WTC11 (cell line): ENCODE results near the gene UGCG. TPM values are rescaled to one million over a fixed set of nuclear protein-coding genes. Genes with fewer than 3 reads are reported as not detected.

Source experiments
- ATAC-seq: fragments of 200-7000 bp; cut with Tn5 transposase; 2 replicates; pipeline ENCODE4 v1.10.0; 2021; ENCODE audit warnings: mild to moderate bottlenecking, moderate library complexity
- CTCF ChIA-PET: fragments of 300-600 bp; sonication (Branson Sonifier 250); formaldehyde crosslinking; loops from one replicate; lab custom pipeline; 2021; ENCODE audit warnings: antibody characterized with exemption; lab: Charles Lee
- POLR2A ChIA-PET: fragments of 350-600 bp; sonication (Branson Sonifier 250); formaldehyde crosslinking; loops from one replicate; lab custom pipeline; 2021; ENCODE audit warnings: antibody characterized with exemption; lab: Charles Lee
- DNase-seq: peaks from one replicate; pipeline ENCODE4 v3.0.0; 2021; ENCODE audit warnings: low spot score
- H3K27ac Mint-ChIP-seq: 2 replicates; pipeline ENCODE4 v1.8.0; 2021; ENCODE audit warnings: mixed read lengths
- H3K27me3 Mint-ChIP-seq: 2 replicates; pipeline ENCODE4 v1.8.0; 2021; ENCODE audit warnings: low read depth, mild to moderate bottlenecking, moderate library complexity, mixed read lengths
- H3K36me3 Mint-ChIP-seq: 2 replicates; pipeline ENCODE4 v1.8.0; 2021; ENCODE audit warnings: mixed read lengths
- H3K4me1 Mint-ChIP-seq: 2 replicates; pipeline ENCODE4 v1.8.0; 2022; ENCODE audit warnings: mixed read lengths
- H3K4me3 Mint-ChIP-seq: 2 replicates; pipeline ENCODE4 v1.8.0; 2021; ENCODE audit warnings: mild to moderate bottlenecking, moderate library complexity, mixed read lengths
- H3K9me3 Mint-ChIP-seq: 2 replicates; pipeline ENCODE4 v1.8.0; 2021; ENCODE audit warnings: mixed read lengths
- AFF4 ChIP-seq: sonication (generic); formaldehyde crosslinking; IDR thresholded peaks from 2 replicates; pipeline ENCODE4 v1.8.1; 2023; ENCODE audit warnings: mild to moderate bottlenecking, missing genetic modification reagents, borderline replicate concordance
- ATF2 ChIP-seq: sonication (generic); formaldehyde crosslinking; IDR thresholded peaks from 2 replicates; pipeline ENCODE4 v1.8.1; 2022; ENCODE audit warnings: low read depth, missing genetic modification reagents, borderline replicate concordance
- CBFB ChIP-seq: sonication (generic); formaldehyde crosslinking; IDR thresholded peaks from 2 replicates; pipeline ENCODE4 v1.8.1; 2022; ENCODE audit warnings: mild to moderate bottlenecking, low read depth, missing genetic modification reagents
- ELF4 ChIP-seq: sonication (generic); formaldehyde crosslinking; IDR thresholded peaks from 2 replicates; pipeline ENCODE4 v1.8.1; 2022; ENCODE audit warnings: low read depth, mild to moderate bottlenecking, moderate library complexity, missing genetic modification reagents
- EMX1 ChIP-seq: fragments of 250-450 bp; sonication (Bioruptor Pico); IDR thresholded peaks from 2 replicates; pipeline ENCODE4 v1.8.0; 2021; ENCODE audit warnings: mild to moderate bottlenecking
- ERG ChIP-seq: fragments of 250-450 bp; sonication (Bioruptor Pico); IDR thresholded peaks from 2 replicates; pipeline ENCODE4 v1.8.0; 2021; ENCODE audit warnings: mild to moderate bottlenecking
- FOXJ3 ChIP-seq: sonication (generic); formaldehyde crosslinking; IDR thresholded peaks from 2 replicates; pipeline ENCODE4 v1.9.0; 2021; ENCODE audit warnings: missing genetic modification reagents, mild to moderate bottlenecking, borderline replicate concordance
- FOXP1 ChIP-seq: sonication (generic); formaldehyde crosslinking; IDR thresholded peaks from 2 replicates; pipeline ENCODE4 v1.8.0; 2022; ENCODE audit warnings: missing genetic modification reagents, mild to moderate bottlenecking, moderate library complexity, borderline replicate concordance
- GTF2I ChIP-seq: fragments of 250-450 bp; sonication (Bioruptor Pico); conservative IDR thresholded peaks from 2 replicates; pipeline ENCODE4 v1.4.0; 2021; ENCODE audit warnings: mild to moderate bottlenecking
- IRF1 ChIP-seq: sonication (generic); formaldehyde crosslinking; IDR thresholded peaks from 2 replicates; pipeline ENCODE4 v1.8.0; 2023; ENCODE audit warnings: missing genetic modification reagents
- JAZF1 ChIP-seq: fragments of 250-450 bp; sonication (Bioruptor Pico); IDR thresholded peaks from 2 replicates; pipeline ENCODE4 v1.9.0; 2021; ENCODE audit warnings: moderate library complexity, mild to moderate bottlenecking, inconsistent platforms
- JUN ChIP-seq: sonication (generic); formaldehyde crosslinking; IDR thresholded peaks from 2 replicates; pipeline ENCODE4 v1.8.0; 2023; ENCODE audit warnings: mild to moderate bottlenecking, missing genetic modification reagents
- KAT7 ChIP-seq: sonication (generic); formaldehyde crosslinking; IDR thresholded peaks from 2 replicates; pipeline ENCODE4 v1.8.1; 2023; ENCODE audit warnings: missing genetic modification reagents, mild to moderate bottlenecking, borderline replicate concordance
- MXD4 ChIP-seq: fragments of 250-450 bp; sonication (Bioruptor Pico); IDR thresholded peaks from 2 replicates; pipeline ENCODE4 v1.8.0; 2021; ENCODE audit warnings: mild to moderate bottlenecking, moderate library complexity, borderline replicate concordance
- MYBL2 ChIP-seq: sonication (generic); formaldehyde crosslinking; IDR thresholded peaks from 2 replicates; pipeline ENCODE4 v1.8.1; 2023; ENCODE audit warnings: mild to moderate bottlenecking, moderate library complexity, missing genetic modification reagents
- NFATC4 ChIP-seq: fragments of 250-450 bp; sonication (Bioruptor Pico); IDR thresholded peaks from 2 replicates; pipeline ENCODE4 v1.9.0; 2021; ENCODE audit warnings: mild to moderate bottlenecking
- NFYB ChIP-seq: sonication (generic); formaldehyde crosslinking; conservative IDR thresholded peaks from 2 replicates; pipeline ENCODE4 v1.8.0; 2022; ENCODE audit warnings: low read depth, missing genetic modification reagents
- NR1H2 ChIP-seq: sonication (generic); formaldehyde crosslinking; IDR thresholded peaks from 2 replicates; pipeline ENCODE4 v1.9.0; 2021; ENCODE audit warnings: mild to moderate bottlenecking, moderate library complexity, missing genetic modification reagents
- NR3C1 ChIP-seq: sonication (generic); formaldehyde crosslinking; conservative IDR thresholded peaks from 2 replicates; pipeline ENCODE4 v1.8.1; 2023; ENCODE audit warnings: low read depth, mild to moderate bottlenecking, missing genetic modification reagents
- SOX15 ChIP-seq: fragments of 250-450 bp; sonication (Bioruptor Pico); IDR thresholded peaks from 2 replicates; pipeline ENCODE4 v1.9.0; 2021; ENCODE audit warnings: mild to moderate bottlenecking
- SP1 ChIP-seq: sonication (generic); formaldehyde crosslinking; conservative IDR thresholded peaks from 2 replicates; pipeline ENCODE4 v1.8.1; 2022; ENCODE audit warnings: missing genetic modification reagents
- TEAD4 ChIP-seq: sonication (generic); formaldehyde crosslinking; IDR thresholded peaks from 2 replicates; pipeline ENCODE4 v1.8.0; 2022; ENCODE audit warnings: mild to moderate bottlenecking, missing genetic modification reagents
- ZBTB21 ChIP-seq: sonication (generic); formaldehyde crosslinking; IDR thresholded peaks from 2 replicates; pipeline ENCODE4 v1.8.1; 2023; ENCODE audit warnings: mild to moderate bottlenecking, missing genetic modification reagents, borderline replicate concordance
- ZNF121 ChIP-seq: sonication (generic); formaldehyde crosslinking; IDR thresholded peaks from 2 replicates; pipeline ENCODE4 v1.8.0; 2023; ENCODE audit warnings: missing genetic modification reagents
- ZNF138 ChIP-seq: sonication (generic); formaldehyde crosslinking; conservative IDR thresholded peaks from 2 replicates; pipeline ENCODE4 v1.8.1; 2022; ENCODE audit warnings: mild to moderate bottlenecking, moderate library complexity, missing genetic modification reagents
- ZNF219 ChIP-seq: sonication (generic); formaldehyde crosslinking; IDR thresholded peaks from 2 replicates; pipeline ENCODE4 v1.8.0; 2023; ENCODE audit warnings: missing genetic modification reagents, mild to moderate bottlenecking, borderline replicate concordance
- ZNF232 ChIP-seq: sonication (generic); formaldehyde crosslinking; IDR thresholded peaks from 2 replicates; pipeline ENCODE4 v1.8.0; 2022; ENCODE audit warnings: mild to moderate bottlenecking, missing genetic modification reagents
- ZNF416 ChIP-seq: fragments of 250-450 bp; sonication (Bioruptor Pico); IDR thresholded peaks from 2 replicates; pipeline ENCODE4 v1.9.0; 2021; ENCODE audit warnings: mild to moderate bottlenecking, inconsistent platforms
- total RNA-seq: library from RNA; stranded (reverse); gene quantifications from 3 replicates; pipeline ENCODE4 v1.2.3, GENCODE V29; 2021
- TF ChIP-seq, protein P1 (sequence below): sonication (generic); formaldehyde crosslinking; IDR thresholded peaks from 2 replicates; pipeline ENCODE4 v1.8.0; 2022; ENCODE audit warnings: mild to moderate bottlenecking, missing genetic modification reagents
- TF ChIP-seq, protein P2 (sequence below): fragments of 200-600 bp; IDR thresholded peaks from 2 replicates; pipeline ENCODE4 v1.8.0; 2022; ENCODE audit warnings: antibody characterized with exemption

The UGCG gene
- total RNA-seq, 1 experiment from 2014 or later = 37.5 TPM

DNA sequence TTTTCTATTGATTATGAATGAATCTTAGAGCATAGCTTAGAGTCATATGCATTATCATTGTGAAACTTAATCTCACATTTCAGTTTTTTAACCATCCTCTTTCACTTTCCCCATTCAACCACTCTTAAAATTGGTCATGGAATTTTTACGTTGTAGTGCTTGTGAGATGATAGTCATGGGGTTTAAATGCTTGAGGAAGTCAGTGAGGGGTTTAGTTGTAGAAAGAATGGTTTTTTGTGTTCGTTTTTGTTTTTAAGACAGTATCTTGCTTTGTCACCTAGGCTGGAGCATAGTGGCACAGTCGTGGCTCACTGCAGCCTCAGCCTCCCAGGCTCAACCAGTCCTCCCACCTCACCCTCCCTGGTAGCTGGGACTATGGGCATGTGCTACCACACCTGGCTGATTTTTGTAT lies 19.6 kb downstream of the UGCG start:
- Mint-ChIP-seq H3K27me3 (no peaks in the 10 kb centered on the region), H3K27ac (no peak overlapping the region), H3K4me1 (no peaks in the 10 kb centered on the region), H3K9me3 (no peaks in the 10 kb centered on the region), H3K4me3 (no peak overlapping the region), H3K36me3 (peaks cover 9% of the 10 kb centered on the region)
- POLR2A ChIA-PET = no interaction called here
- ATAC-seq = no peak
- no peak for DNase-seq
- TF ChIP-seq GTF2I (no peak), NR1H2 (CRISPR knock-in tag) (no peak), SOX15 (CRISPR knock-in tag) (no peak), JAZF1 (no peak), NFATC4 (CRISPR knock-in tag) (no peak), FOXJ3 (no peak), MYBL2 (no peak), ZNF121 (CRISPR knock-in tag) (no peak), ERG (CRISPR knock-in tag) (no peak), KAT7 (CRISPR knock-in tag) (no peak), ZNF232 (CRISPR knock-in tag) (no peak), TEAD4 (CRISPR knock-in tag) (no peak), ZNF219 (CRISPR knock-in tag) (no peak), MXD4 (no peak), CBFB (CRISPR knock-in tag) (no peak), ZNF138 (CRISPR knock-in tag) (no peak), ATF2 (no peak)
- TF ChIP-seq, protein P1, sequence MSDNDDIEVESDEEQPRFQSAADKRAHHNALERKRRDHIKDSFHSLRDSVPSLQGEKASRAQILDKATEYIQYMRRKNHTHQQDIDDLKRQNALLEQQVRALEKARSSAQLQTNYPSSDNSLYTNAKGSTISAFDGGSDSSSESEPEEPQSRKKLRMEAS (CRISPR knock-in tag) = no peak
- CTCF ChIA-PET = no interaction called here

DNA sequence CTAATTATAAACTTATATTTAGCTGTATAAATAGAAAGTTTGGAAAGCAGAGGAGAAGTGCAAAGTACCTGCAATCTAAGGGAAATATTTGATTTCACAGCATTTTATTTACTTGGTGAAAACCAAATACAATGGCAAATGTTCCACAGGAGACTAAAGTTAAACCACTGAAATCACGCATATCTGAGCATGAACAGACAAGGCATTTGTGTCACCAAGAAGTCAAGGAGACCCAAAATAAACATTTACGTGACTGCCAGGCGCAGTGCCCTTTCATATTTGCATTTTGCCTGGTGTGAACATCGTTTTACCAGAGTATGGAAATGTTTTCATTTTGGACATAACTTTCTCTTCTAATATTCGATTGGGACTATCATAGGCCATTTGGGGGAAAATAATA lies 20.6 kb downstream of the UGCG start:
- Mint-ChIP-seq H3K36me3 (peaks cover 9% of the 10 kb centered on the region), H3K4me3 (no peak overlapping the region), H3K27me3 (no peaks in the 10 kb centered on the region), H3K9me3 (no peaks in the 10 kb centered on the region), H3K4me1 (no peaks in the 10 kb centered on the region), H3K27ac (no peak overlapping the region)
- ATAC-seq = no peak
- POLR2A ChIA-PET = no interaction called here
- CTCF ChIA-PET = no interaction called here
- no peak for DNase-seq
- TF ChIP-seq ZBTB21 (CRISPR knock-in tag) (no peak), FOXP1 (CRISPR knock-in tag) (no peak), NFYB (CRISPR knock-in tag) (no peak), EMX1 (CRISPR knock-in tag) (no peak), IRF1 (CRISPR knock-in tag) (no peak), NR3C1 (no peak), FOXJ3 (no peak), JUN (CRISPR knock-in tag) (no peak), SP1 (CRISPR knock-in tag) (no peak), AFF4 (no peak), ZNF416 (CRISPR knock-in tag) (no peak), ELF4 (CRISPR knock-in tag) (no peak)
- TF ChIP-seq, protein P2, sequence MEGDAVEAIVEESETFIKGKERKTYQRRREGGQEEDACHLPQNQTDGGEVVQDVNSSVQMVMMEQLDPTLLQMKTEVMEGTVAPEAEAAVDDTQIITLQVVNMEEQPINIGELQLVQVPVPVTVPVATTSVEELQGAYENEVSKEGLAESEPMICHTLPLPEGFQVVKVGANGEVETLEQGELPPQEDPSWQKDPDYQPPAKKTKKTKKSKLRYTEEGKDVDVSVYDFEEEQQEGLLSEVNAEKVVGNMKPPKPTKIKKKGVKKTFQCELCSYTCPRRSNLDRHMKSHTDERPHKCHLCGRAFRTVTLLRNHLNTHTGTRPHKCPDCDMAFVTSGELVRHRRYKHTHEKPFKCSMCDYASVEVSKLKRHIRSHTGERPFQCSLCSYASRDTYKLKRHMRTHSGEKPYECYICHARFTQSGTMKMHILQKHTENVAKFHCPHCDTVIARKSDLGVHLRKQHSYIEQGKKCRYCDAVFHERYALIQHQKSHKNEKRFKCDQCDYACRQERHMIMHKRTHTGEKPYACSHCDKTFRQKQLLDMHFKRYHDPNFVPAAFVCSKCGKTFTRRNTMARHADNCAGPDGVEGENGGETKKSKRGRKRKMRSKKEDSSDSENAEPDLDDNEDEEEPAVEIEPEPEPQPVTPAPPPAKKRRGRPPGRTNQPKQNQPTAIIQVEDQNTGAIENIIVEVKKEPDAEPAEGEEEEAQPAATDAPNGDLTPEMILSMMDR = no peak
